HepG2 (cell line): ENCODE results near the gene LRRC39.

Source experiments
- BHLHE40 ChIP-seq: IDR thresholded peaks from 2 replicates; pipeline ENCODE4 v1.6.1; 2011; ENCODE audit warnings: low read length, improper control_type of control experiment
- CBX5 ChIP-seq: sonication (generic); formaldehyde crosslinking; IDR thresholded peaks from 2 replicates; pipeline ENCODE4 v1.4.0; 2020; ENCODE audit warnings: missing genetic modification reagents, borderline replicate concordance
- POLR2AphosphoS5 ChIP-seq: IDR thresholded peaks from 2 replicates; pipeline ENCODE4 v1.6.1; 2012; ENCODE audit warnings: low read depth, low read length
- RARG ChIP-seq: sonication (generic); formaldehyde crosslinking; IDR thresholded peaks from 2 replicates; pipeline ENCODE4 v1.4.0; 2020; ENCODE audit warnings: low read depth, mild to moderate bottlenecking, missing genetic modification reagents
- TF ChIP-seq, protein P1 (sequence below): IDR thresholded peaks from 2 replicates; pipeline ENCODE4 v1.6.1; 2016; ENCODE audit warnings: missing genetic modification reagents, missing compliant biosample characterization

DNA sequence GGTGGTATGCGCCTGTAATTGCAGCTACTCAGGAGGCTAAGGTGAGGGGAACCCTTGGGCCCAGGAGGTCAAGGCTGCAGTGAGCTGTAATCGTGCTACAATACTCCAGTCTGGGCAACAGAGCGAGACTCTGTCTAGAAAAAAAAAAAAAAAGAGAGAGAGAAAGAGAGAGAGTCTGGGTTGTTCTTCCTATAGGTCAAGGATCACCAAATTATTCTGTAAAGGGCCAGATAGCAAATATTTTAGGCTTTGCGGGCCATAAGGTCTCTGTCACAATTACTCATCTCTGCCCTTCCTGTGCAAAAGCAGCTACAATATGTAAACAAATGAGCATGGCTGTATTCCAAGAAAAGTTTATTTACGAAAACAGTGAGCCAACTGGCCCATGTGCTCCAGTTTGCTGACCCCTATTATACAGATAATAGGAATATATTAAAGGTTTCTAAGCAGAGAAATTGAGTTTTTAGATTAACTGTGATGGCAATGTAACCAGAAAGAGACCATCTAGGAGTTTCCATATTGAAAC, 47.4 kb downstream of the LRRC39 start:
- TF ChIP-seq CBX5 (CRISPR knock-in tag), result no peak
- TF ChIP-seq POLR2AphosphoS5, result no peak
- TF ChIP-seq BHLHE40, result no peak
- no peak for TF ChIP-seq RARG
- TF ChIP-seq, protein P1, sequence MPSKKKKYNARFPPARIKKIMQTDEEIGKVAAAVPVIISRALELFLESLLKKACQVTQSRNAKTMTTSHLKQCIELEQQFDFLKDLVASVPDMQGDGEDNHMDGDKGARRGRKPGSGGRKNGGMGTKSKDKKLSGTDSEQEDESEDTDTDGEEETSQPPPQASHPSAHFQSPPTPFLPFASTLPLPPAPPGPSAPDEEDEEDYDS, result no peak
